GM12878 (cell line): ENCODE results near the gene GLTP. TPM values are rescaled to one million over a fixed set of nuclear protein-coding genes. Genes with fewer than 3 reads are reported as not detected.

Experiments used
- BACH1 ChIP-seq: fragments of 450-650 bp; IDR thresholded peaks from 2 replicates; pipeline ENCODE4 v1.6.1; 2017; ENCODE audit warnings: mild to moderate bottlenecking, borderline replicate concordance
- CBX3 ChIP-seq: fragments of 200-600 bp; sonication (generic); IDR thresholded peaks from 2 replicates; pipeline ENCODE4 v1.6.1; 2016; ENCODE audit warnings: low read depth, borderline replicate concordance
- NKRF ChIP-seq: fragments of 450-650 bp; conservative IDR thresholded peaks from 2 replicates; pipeline ENCODE4 v1.6.1; 2017; ENCODE audit warnings: mild to moderate bottlenecking, moderate library complexity
- USF1 ChIP-seq: IDR thresholded peaks from 2 replicates; pipeline ENCODE4 v1.6.1; 2011; ENCODE audit warnings: borderline replicate concordance, low read depth, mild to moderate bottlenecking, moderate library complexity, mixed read lengths, low read length; ENCODE audit not compliant: insufficient read depth; ENCODE audit errors: extremely low read length
- ZBTB4 ChIP-seq: fragments of 450-650 bp; formaldehyde crosslinking; IDR thresholded peaks from 2 replicates; pipeline ENCODE4 v1.4.0; 2022; ENCODE audit warnings: mild to moderate bottlenecking, moderate library complexity
- ZNF384 ChIP-seq: IDR thresholded peaks from 2 replicates; pipeline ENCODE4 v1.6.1; 2012; ENCODE audit warnings: low read depth, mild to moderate bottlenecking, low read length, improper control_type of control experiment, borderline replicate concordance
- ZNF592 ChIP-seq: fragments of 450-650 bp; IDR thresholded peaks from 2 replicates; pipeline ENCODE4 v1.6.1; 2017; ENCODE audit warnings: mild to moderate bottlenecking, moderate library complexity
- polyA plus RNA-seq, 11 experiments: library from polyadenylated mRNA; depleted of rRNA in 4 of 11; unstranded in 6 of 11; stranded (reverse) in 5 of 11; fragments of >200 nt; fragmentation: Nextera tagmentation in 4 of 11; fragmentation: Illumina TruSeq in 1 of 11; extraction: Ambion mirVana in 4 of 11; extraction: Trizol in 1 of 11; gene quantifications; 1 replicate in 1 of 11; 2 replicates in 10 of 11; pipeline versions ENCODE4 v1.2.1 to v1.2.3, GENCODE V29; 2011 to 2016; ENCODE audit warnings: inconsistent platforms in 2 of 11, missing spikeins in 2 of 11, low read depth in 1 of 11
- total RNA-seq, 4 experiments: library from RNA; depleted of rRNA in 3 of 4; stranded (reverse); fragments of >200 nt in 3 of 4; fragmentation: Illumina TruSeq in 1 of 4; extraction: Trizol in 1 of 4; gene quantifications; 2 replicates each; pipeline versions ENCODE4 v1.2.1 to v1.2.3, GENCODE V29; 2013 to 2021

Gene GLTP
- total and polyA plus RNA-seq, 10 of the 15 experiments (the other 5 are each of a cell fraction or from before 2014, with no cell fraction given) = 16.8 to 44.0 (median 25.3) TPM

GRCh38 chr12:109897029-109897428 lies 16.7 kb upstream of the GLTP start (continued):
- TF ChIP-seq ZNF384 (no peak), NKRF (no peak), ZNF592 (no peak), BACH1 (no peak), CBX3 (no peak), USF1 (no peak), ZBTB4 (CRISPR knock-in tag) (no peak)
